ENCODE results near the gene GNB3.

The GNB3 gene

GRCh38 chr12:6852651-6853354 is 12.1 kb downstream of the GNB3 start:
- TF ChIP-seq GATA3 (IDR thresholded peaks at IDR 0.05; ENCODE audit: low read depth, low read length) (no peak), GATA2 (IDR thresholded peaks at IDR 0.05; ENCODE audit: low read depth, low read length) (no peak; the same call in 1 of the 2 replicates)

GRCh38 chr12:6853626-6854025 is 12.9 kb downstream of the GNB3 start:
- TF ChIP-seq GATA2 (IDR thresholded peaks at IDR 0.05; ENCODE audit: low read depth, low read length) = no peak
- no peak for TF ChIP-seq GATA3 (IDR thresholded peaks at IDR 0.05; ENCODE audit: low read depth, low read length)

- TF ChIP-seq GATA3 (IDR thresholded peaks at IDR 0.05; ENCODE audit: low read depth, low read length) = no peak
Observed at GRCh38 chr12:6854036-6854435, 13.3 kb downstream of the GNB3 start.

DNA sequence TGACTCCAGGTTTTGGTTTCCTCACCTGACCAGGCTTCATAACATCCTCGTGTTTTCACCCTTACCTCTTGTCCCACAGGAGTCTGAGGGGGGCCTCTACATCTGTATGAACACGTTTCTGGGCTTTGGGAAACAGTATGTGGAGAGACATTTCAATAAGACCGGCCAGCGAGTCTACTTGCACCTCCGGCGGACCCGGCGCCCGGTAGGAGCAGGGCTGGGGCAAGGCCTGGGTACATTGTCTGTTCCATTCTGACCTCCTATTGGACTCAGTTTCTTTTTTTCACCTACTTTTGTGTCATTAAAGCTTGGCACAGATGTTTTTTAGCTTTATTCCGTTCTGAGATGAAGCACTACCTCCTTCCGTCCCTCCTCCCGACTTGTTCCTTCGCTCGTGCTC is 14.6 kb downstream of the GNB3 start:
- TF ChIP-seq GATA2 (IDR thresholded peaks at IDR 0.05; ENCODE audit: low read depth, low read length) (no peak), GATA3 (IDR thresholded peaks at IDR 0.05; ENCODE audit: low read depth, low read length) (no peak)

- TF ChIP-seq GATA2 (IDR thresholded peaks at IDR 0.05; ENCODE audit: low read depth, low read length) (no peak), GATA3 (IDR thresholded peaks at IDR 0.05; ENCODE audit: low read depth, low read length) (no peak)
Observed at GRCh38 chr12:6858799-6859198, 18.1 kb downstream of the GNB3 start.

DNA sequence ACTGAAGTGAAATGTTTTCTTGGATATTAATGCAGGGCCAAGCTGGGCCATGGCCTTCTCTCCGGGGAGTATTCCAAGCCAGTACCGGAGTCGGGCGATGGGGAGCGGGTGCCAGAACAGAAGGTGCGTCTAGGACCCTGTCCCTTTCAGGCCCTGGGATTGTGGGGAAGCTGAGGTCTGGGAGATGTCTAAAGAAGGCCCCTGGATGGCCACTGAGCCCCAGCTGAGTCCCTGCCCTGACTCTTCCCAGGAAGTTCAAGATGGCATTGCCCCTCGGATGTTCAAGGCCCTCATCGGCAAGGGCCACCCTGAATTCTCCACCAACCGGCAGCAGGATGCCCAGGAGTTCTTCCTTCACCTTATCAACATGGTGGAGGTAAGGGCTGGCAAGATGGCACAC is 19.4 kb downstream of the GNB3 start:
- TF ChIP-seq GATA3 (IDR thresholded peaks at IDR 0.05; ENCODE audit: low read depth, low read length) (no peak), GATA2 (IDR thresholded peaks at IDR 0.05; ENCODE audit: low read depth, low read length) (no peak)

- TF ChIP-seq GATA3 (IDR thresholded peaks at IDR 0.05; ENCODE audit: low read depth, low read length) = no peak
- TF ChIP-seq GATA2 (IDR thresholded peaks at IDR 0.05; ENCODE audit: low read depth, low read length) = no peak
Observed at GRCh38 chr12:6860942-6861341, 20.2 kb downstream of the GNB3 start.

DNA sequence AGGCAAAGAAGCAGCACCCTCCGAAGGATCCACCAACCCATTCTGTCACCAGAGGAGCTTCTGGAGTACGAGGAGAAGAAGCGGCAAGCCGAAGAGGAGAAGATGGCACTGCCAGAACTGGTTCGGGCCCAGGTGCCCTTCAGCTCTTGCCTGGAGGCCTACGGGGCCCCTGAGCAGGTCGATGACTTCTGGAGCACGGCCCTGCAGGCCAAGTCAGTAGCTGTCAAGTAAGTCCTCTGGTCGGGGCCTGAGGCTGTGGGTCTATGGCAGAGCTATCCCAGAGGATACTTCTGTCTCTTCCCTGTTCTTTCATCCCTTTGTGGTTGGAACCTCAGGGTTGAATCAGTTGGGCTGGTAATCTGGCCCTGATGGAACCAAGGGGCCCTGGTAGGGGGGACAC is 20.7 kb downstream of the GNB3 start:
- TF ChIP-seq GATA3 (IDR thresholded peaks at IDR 0.05; ENCODE audit: low read depth, low read length) = no peak
- TF ChIP-seq GATA2 (IDR thresholded peaks at IDR 0.05; ENCODE audit: low read depth, low read length) = no peak

- no peak for TF ChIP-seq GATA3 (IDR thresholded peaks at IDR 0.05; ENCODE audit: low read depth, low read length)
Observed at GRCh38 chr12:6863033-6863432, 22.3 kb downstream of the GNB3 start.

DNA sequence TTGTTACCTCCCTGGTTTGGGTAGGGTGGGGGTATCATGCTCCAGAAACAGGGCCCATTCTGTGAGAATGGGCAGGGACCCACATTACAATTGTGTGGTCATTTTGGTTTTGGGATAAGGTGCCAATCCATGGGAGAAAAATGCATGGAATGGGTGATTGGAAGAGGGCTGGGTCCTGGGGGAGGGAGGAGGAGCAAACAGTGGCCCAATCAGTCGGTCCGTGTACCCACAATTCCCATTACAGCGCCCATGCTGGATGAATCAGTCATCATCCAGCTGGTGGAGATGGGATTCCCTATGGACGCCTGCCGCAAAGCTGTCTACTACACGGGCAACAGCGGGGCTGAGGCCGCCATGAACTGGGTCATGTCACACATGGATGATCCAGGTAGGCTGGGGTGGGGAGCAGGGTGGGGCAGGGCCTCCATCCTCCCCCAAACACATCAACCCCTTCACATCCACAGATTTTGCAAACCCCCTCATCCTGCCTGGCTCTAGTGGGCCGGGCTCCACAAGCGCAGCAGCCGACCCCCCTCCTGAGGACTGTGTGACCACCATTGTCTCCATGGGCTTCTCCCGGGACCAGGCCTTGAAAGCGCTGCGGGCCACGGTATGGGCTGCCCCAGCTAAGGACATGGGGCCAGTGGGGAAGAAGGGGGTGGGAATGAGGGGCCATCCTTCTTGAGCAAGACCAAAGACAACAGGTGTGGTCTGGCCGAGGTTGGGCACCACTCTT is 23.0 kb downstream of the GNB3 start:
- no peak for TF ChIP-seq GATA3 (IDR thresholded peaks at IDR 0.05; ENCODE audit: low read depth, low read length)
- no peak for TF ChIP-seq GATA2 (IDR thresholded peaks at IDR 0.05; ENCODE audit: low read depth, low read length)

DNA sequence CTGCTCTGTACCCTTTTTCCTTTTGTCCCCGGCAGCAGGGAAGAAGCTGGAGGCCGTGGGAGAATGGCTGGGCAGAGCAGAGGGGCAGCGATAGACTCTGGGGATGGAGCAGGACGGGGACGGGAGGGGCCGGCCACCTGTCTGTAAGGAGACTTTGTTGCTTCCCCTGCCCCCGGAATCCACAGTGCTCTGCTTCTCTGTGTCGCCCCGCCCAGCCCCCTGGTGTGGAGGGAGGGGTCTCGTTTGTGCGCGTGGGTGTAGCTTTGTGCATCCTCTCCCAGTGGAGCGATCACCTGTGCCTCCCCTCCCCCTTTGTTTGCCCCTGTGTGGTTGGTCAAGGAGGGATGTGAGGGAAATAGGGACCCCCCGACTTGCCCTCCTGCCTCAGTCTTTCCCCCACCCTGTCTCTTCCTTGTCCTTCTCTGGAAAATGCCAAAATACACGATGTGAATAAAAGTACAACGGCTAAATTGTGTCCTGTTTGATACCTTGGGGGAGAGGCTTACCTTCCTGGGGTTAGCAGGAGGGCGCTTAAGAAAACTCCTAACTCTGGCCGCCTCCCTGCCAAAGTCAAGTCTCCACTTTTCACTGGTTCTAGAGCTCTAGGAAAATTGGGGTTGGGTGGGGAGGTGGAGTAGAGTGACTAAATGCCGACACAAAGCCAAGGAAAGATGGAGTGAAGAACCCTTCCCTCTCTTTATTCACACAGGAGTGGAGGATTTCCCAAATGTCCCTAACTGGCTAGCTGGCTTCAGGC is 25.6 kb downstream of the GNB3 start:
- no peak for TF ChIP-seq GATA3 (IDR thresholded peaks at IDR 0.05; ENCODE audit: low read depth, low read length)
- no peak for TF ChIP-seq GATA2 (IDR thresholded peaks at IDR 0.05; ENCODE audit: low read depth, low read length)

- TF ChIP-seq GATA3 (IDR thresholded peaks at IDR 0.05; ENCODE audit: low read depth, low read length) = no peak
- no peak for TF ChIP-seq GATA2 (IDR thresholded peaks at IDR 0.05; ENCODE audit: low read depth, low read length)
Observed at GRCh38 chr12:6866920-6867412, 26.2 kb downstream of the GNB3 start.

- TF ChIP-seq GATA3 (IDR thresholded peaks at IDR 0.05; ENCODE audit: low read depth, low read length) (no peak), GATA2 (IDR thresholded peaks at IDR 0.05; ENCODE audit: low read depth, low read length) (no peak)
Observed at GRCh38 chr12:6867413-6868210, 26.9 kb downstream of the GNB3 start, which contains the start of gene TPI1. Gene TPI1, plus strand, starts transcription at chr12:6867531. Its CDS starts 36 bp downstream, at chr12:6867567.
